Choroid plexus epithelial cell (primary cell): ENCODE measurements around the gene XK.
"Not testable (repeated sequence)": the region's sequence is repeated elsewhere in the genome, so short reads cannot be mapped to it uniquely, and the experiment has no call there.

Experiments used
- DNase-seq: peaks from one replicate; pipeline ENCODE4 v3.0.0-alpha.2; 2010; ENCODE audit warnings: low read depth
- H3K4me3 ChIP-seq: 2 replicates; pipeline ENCODE4 v1.5.1; 2011; ENCODE audit warnings: low read depth, mild to moderate bottlenecking, control low read depth, low read length, moderate library complexity
- CTCF ChIP-seq: conservative IDR thresholded peaks from 2 replicates; pipeline ENCODE4 v1.5.1; 2011; ENCODE audit warnings: low read depth, mild to moderate bottlenecking, control low read depth, inconsistent platforms, low read length, moderate library complexity

Gene XK

GRCh38 chrX:37685381-37686359 lies at the start of gene XK:
XK (plus strand) TSS chrX:37685791; CDS start chrX:37685962, 171 bp downstream.
- no peak for TF ChIP-seq CTCF
- H3K4me3 ChIP-seq, result peak within 1 kb of the TSS; percentile 56
- peak; percentile 39 for DNase-seq

- DNase-seq, result no peak
- TF ChIP-seq CTCF, result no peak
- no peak overlapping the region for H3K4me3 ChIP-seq
Observed at GRCh38 chrX:37638047-37638446, 47.5 kb upstream of the XK start.

GRCh38 chrX:37640142-37640541 lies 45.4 kb upstream of the XK start:
- no peak for DNase-seq
- no peak overlapping the region for H3K4me3 ChIP-seq
- no peak for TF ChIP-seq CTCF

GRCh38 chrX:37641859-37642258 lies 43.7 kb upstream of the XK start:
- TF ChIP-seq CTCF, result no peak
- no peak overlapping the region for H3K4me3 ChIP-seq
- no peak for DNase-seq

GRCh38 chrX:37644381-37645305 lies 40.9 kb upstream of the XK start:
- H3K4me3 ChIP-seq, result no peak overlapping the region
- no peak for TF ChIP-seq CTCF
- DNase-seq, result no peak

- TF ChIP-seq CTCF, result no peak
- peak; percentile 3 for DNase-seq
- no peak overlapping the region for H3K4me3 ChIP-seq
Observed at GRCh38 chrX:37646254-37646653, 39.3 kb upstream of the XK start.

GRCh38 chrX:37650879-37651278 lies 34.7 kb upstream of the XK start:
- not testable (repeated sequence) for DNase-seq, H3K4me3 ChIP-seq
